ENCODE results near the gene INPP5E.
A peak's percentile ranks its signal among the peaks of the same experiment; 100 is the strongest.

The INPP5E gene

DNA sequence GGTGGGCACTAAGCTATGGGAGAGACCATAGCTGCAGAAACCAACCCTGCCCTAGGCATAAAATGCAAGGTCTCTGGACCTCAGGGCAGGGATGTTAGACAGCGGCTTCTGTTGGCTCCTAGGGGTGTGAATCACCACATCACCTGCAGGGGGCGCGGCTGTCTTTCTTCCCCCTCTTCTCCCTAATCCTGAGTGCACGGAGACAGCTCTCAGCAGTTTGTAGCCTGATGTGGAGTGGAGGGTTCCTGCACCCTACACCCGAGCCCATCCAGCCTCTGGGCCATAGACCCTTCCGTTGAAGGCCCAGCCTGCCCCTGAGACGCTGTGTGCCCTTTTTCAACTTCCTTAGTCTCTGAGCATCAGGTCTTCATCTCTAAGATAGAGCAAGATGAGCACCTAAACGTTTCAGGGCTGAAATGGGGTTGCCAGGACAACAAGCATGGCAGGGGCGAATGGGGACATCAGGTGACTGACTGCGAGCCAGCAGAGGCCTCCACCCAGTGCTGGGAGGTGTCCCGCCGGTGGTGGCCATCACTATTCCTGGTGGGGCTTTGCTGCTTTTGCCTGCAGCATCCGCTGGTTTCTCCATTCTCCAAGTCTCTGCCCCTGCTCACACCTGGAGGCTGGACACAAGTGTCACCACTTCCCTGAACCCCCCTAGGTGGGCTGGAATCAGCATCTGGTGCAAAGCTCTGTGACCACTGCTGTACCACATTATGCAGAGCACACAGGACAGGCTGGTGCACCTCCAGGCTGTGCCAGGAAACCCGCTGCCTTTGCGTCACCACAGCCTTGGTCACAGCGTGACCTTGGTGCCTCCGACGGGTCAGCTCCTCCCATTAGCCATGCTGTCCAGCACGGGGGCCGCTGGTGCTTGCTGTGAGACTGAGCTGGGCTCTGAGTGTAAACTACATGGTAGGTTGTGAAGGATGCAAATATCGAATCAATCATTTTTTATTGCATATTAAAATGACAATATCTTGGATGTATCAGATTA is 45.7 kb upstream of the INPP5E start:
- CTCF ChIA-PET: interaction anchor here (0.5 to 8.9 kb wide), 40 partner anchors 13 to 483 kb away, joined by 3 to 232 read pairs (median 4); partner anchors contain the start of gene NOTCH1
- POLR2A ChIA-PET (ENCODE audit: low non-redundant PET): interaction anchor here (0.8 to 1.2 kb wide), 4 partner anchors 140 to 146 kb away, joined by 3 to 6 read pairs (median 4); no protein-coding TSS in a partner anchor
- peak; percentile 85 for DNase-seq (ENCODE audit: low spot score)
- TF ChIP-seq, protein P1, sequence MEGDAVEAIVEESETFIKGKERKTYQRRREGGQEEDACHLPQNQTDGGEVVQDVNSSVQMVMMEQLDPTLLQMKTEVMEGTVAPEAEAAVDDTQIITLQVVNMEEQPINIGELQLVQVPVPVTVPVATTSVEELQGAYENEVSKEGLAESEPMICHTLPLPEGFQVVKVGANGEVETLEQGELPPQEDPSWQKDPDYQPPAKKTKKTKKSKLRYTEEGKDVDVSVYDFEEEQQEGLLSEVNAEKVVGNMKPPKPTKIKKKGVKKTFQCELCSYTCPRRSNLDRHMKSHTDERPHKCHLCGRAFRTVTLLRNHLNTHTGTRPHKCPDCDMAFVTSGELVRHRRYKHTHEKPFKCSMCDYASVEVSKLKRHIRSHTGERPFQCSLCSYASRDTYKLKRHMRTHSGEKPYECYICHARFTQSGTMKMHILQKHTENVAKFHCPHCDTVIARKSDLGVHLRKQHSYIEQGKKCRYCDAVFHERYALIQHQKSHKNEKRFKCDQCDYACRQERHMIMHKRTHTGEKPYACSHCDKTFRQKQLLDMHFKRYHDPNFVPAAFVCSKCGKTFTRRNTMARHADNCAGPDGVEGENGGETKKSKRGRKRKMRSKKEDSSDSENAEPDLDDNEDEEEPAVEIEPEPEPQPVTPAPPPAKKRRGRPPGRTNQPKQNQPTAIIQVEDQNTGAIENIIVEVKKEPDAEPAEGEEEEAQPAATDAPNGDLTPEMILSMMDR (conservative IDR thresholded peaks at IDR 0.05; ENCODE audit: low read depth): peak; percentile 99
- peak overlapping the region; percentile 98 for H3K27ac ChIP-seq

DNA sequence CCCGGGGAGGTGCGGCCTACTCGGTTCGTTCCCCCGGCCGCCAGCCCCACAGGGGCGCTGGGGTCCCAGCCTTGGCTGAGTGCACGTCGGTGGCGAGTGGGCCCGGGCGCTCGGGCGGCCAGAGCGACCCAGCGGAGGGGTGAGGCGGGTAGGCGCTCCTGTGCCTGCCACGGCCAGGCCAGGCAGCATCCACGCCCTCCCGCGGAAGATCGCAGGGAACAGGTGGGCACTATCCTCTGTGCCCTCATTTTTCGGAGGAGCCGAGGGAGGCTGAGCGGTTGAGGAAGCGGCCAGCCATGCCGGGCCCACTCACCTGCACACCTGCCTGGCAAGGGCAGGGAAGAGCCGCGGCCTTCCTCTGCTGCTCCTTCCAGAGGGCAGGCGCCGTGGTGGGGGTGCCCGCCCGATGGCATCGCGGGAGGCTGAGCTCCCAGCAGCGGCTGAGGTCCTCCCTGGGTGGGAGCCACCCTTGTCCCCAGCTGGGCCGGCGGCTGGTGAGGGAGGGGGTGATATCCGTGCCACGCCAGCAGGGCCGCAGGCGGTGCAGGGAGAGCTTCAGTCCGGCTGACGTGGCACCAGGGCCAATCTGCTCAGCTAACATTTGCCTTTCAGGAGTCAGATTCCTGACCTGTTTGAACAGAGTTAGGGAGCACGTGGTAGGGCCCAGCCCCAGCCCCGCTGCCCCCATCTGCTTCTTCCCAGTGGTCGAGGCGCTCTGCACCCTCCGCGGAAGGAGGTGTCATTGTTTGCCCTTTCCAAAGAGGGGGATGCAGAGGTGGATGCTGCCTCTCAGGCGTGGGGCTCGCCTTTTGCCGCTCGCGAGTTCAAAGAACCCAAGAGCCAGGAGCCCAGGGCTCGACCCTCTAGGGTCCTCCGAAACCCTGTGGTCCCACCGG is 44.8 kb upstream of the INPP5E start:
- peak; percentile 82 for DNase-seq (ENCODE audit: low spot score)
- H3K27ac ChIP-seq: peak overlapping the region; percentile 98
- POLR2A ChIA-PET (ENCODE audit: low non-redundant PET): interaction anchor here (0.6 to 1.0 kb wide), 5 partner anchors 64 to 167 kb away, joined by 3 to 4 read pairs (median 4); no protein-coding TSS in a partner anchor
- TF ChIP-seq, protein P1 (conservative IDR thresholded peaks at IDR 0.05; ENCODE audit: low read depth): no peak
- CTCF ChIA-PET: interaction anchor here (0.5 to 8.9 kb wide), 35 partner anchors 10 to 335 kb away, joined by 3 to 232 read pairs (median 4); no protein-coding TSS in a partner anchor

DNA sequence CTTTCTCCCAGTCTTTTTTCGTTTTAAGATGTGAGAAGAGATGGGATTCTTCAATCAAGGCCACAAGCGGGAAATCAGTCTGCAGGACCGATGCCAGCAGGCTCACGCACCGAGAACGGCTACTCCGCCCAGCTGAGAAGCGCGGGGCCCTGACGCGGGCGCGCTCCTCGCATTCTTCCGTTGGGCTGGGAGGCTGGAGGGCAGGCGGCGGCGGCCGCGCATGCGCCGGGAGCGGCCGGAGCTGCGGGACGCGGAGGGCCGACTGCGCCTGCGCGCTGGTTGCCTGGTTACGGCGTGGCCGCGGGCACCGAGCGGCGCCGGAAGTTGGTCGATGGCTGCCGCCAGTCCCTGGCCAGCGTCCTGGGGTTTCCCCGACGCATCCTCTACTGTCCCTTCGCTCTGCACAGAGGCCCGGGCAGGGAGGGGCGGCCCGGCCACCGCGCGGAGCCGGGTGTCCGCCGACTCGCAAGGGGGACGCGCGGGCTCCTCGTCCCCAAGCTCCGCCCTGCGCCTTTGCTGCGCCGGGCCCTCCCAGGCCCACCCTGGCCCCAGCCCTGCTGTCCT is 44.0 kb upstream of the INPP5E start:
- TF ChIP-seq, protein P1 (conservative IDR thresholded peaks at IDR 0.05; ENCODE audit: low read depth): no peak
- ChIA-PET CTCF (interaction anchor here (0.7 to 8.9 kb wide), 8 partner anchors 45 to 335 kb away, joined by 3 to 232 read pairs (median 9); no protein-coding TSS in a partner anchor), POLR2A (ENCODE audit: low non-redundant PET) (interaction anchor here (0.6 kb wide), 2 partner anchors 65 to 168 kb away, joined by 4 read pairs; no protein-coding TSS in a partner anchor)
- peak; percentile 99 for DNase-seq (ENCODE audit: low spot score)
- H3K27ac ChIP-seq: peak overlapping the region; percentile 98

- ChIA-PET CTCF (interaction anchor here (1.3 to 8.9 kb wide), 3 partner anchors 144 to 152 kb away, joined by 6 to 232 read pairs (median 73); no protein-coding TSS in a partner anchor), POLR2A (ENCODE audit: low non-redundant PET) (no interaction called here)
- peak; percentile 99 for DNase-seq (ENCODE audit: low spot score)
- TF ChIP-seq, protein P1 (conservative IDR thresholded peaks at IDR 0.05; ENCODE audit: low read depth): no peak
- peak within 1 kb of the TSS; percentile 98 for H3K27ac ChIP-seq
Measured at GRCh38 chr9:136482793-136483588, 43.3 kb upstream of the INPP5E start, which contains the start of gene SEC16A. SEC16A (minus strand) TSS chr9:136483040; CDS start chr9:136477615, 5,425 bp downstream.

- ChIA-PET POLR2A (ENCODE audit: low non-redundant PET) (no interaction called here), CTCF (no interaction called here)
- TF ChIP-seq, protein P1 (conservative IDR thresholded peaks at IDR 0.05; ENCODE audit: low read depth): no peak
- H3K27ac ChIP-seq: peak overlapping the region; percentile 98
- peak; percentile 61 for DNase-seq (ENCODE audit: low spot score)
Measured at GRCh38 chr9:136482046-136482792, 42.6 kb upstream of the INPP5E start.
